C4-2B (cell line): ENCODE measurements around the gene SGCA.

ENCODE experiments used
- H3K27ac ChIP-seq: fragments of 450-650 bp; 2 replicates; pipeline ENCODE4 v1.5.1; 2017
- ZFX ChIP-seq: fragments of 450-650 bp; IDR thresholded peaks from 2 replicates; pipeline ENCODE4 v1.6.1; 2017
- TF ChIP-seq, protein P1 (sequence below): fragments of 450-650 bp; conservative IDR thresholded peaks from 2 replicates; pipeline ENCODE4 v1.5.1; 2017; ENCODE audit warnings: mild to moderate bottlenecking

The SGCA gene

DNA sequence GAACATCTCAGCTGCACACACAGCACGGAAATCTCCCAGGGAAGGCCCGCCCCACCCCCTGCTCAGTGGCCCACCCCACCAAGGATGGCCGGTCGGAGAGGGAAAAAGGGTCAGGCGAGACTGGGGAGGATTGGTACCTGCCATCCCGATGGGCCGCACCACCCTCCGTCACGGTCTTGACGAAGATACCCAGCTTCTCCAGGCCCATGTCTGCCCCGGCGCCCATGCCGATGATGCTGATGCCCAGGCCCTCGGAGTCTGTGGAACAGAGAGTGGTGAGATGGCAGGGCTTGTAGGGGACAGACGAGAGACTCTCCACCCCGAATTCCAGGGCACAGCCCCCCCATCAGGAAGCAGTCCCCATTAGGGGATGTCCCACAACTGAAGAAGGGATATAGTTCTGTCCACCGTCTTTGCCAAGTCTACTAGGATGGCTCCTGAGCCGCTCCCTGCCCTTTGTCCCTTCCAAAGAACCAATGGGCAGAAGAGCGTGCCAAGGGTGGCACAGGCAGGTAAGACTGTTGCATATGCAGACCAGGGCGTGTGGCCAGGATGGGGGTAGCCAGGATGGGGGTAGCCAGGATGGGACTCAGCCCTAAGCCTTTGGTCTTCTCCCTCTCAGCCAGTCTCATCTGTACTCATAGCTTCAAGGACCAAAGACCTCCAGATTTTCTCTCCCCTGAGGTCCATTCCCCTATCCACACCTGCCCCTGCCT, 22.2 kb upstream of the SGCA start:
- no peak overlapping the region for H3K27ac ChIP-seq
- no peak for TF ChIP-seq ZFX
- TF ChIP-seq, protein P1, sequence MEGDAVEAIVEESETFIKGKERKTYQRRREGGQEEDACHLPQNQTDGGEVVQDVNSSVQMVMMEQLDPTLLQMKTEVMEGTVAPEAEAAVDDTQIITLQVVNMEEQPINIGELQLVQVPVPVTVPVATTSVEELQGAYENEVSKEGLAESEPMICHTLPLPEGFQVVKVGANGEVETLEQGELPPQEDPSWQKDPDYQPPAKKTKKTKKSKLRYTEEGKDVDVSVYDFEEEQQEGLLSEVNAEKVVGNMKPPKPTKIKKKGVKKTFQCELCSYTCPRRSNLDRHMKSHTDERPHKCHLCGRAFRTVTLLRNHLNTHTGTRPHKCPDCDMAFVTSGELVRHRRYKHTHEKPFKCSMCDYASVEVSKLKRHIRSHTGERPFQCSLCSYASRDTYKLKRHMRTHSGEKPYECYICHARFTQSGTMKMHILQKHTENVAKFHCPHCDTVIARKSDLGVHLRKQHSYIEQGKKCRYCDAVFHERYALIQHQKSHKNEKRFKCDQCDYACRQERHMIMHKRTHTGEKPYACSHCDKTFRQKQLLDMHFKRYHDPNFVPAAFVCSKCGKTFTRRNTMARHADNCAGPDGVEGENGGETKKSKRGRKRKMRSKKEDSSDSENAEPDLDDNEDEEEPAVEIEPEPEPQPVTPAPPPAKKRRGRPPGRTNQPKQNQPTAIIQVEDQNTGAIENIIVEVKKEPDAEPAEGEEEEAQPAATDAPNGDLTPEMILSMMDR, result no peak

DNA sequence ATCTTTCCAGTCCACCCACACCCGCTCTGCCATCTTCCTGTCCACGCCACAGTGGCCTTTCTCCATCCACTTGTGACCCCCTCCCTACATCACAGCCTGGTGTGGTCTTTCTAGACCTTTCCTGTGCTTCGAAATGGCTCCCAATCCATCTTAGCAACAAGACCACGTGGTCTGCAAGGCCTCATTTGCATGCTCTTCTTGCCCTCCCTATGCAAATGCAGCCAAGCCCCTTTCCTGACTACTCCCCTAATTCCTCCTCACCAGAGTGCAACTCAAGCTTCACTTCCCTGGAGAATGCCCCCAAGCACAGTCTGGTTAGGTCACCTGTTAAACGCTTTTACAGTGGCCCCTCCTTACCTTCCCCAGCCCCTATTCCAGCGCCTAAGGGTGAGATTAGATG, 21.4 kb upstream of the SGCA start:
- no peak for TF ChIP-seq ZFX
- TF ChIP-seq, protein P1, result no peak
- H3K27ac ChIP-seq, result no peak overlapping the region

GRCh38 chr17:50144845-50145531, 20.8 kb upstream of the SGCA start:
- H3K27ac ChIP-seq, result no peak overlapping the region
- TF ChIP-seq, protein P1, result no peak
- no peak for TF ChIP-seq ZFX

DNA sequence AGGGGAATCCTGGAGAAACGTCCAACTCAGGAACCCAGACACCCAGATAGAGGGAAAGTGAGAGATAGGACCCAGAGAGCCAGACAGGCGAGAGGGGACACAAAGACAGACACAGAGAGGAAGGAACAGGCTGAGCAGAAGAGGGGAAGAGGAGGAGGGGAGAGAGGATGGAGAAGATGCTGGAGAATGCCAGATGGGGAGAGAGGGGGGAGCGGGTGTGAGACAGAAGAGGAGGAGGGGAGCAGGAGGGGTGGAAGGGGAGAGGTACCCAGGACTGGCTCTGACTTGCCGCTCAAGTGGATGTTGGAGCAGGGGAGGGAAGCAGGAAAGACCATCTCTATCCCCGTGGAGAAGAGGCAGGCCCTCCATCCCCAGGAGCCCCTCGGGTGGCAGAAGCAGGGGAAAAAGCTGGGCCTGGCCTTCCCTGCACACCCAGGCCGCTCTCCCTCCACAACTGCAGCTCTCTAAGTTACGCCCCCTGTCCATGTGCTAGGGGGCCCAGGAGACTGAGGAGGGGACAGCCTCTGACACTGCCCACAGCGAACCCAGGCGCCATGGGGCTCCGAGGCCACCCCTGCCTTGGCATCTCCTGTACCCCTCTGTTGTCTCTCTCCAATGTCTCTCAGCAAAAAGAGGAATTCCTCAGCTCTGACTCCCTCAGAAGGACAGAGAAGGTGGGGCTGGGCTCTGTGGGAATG, 20.1 kb upstream of the SGCA start:
- H3K27ac ChIP-seq, result no peak overlapping the region
- TF ChIP-seq, protein P1, result no peak
- no peak for TF ChIP-seq ZFX

DNA sequence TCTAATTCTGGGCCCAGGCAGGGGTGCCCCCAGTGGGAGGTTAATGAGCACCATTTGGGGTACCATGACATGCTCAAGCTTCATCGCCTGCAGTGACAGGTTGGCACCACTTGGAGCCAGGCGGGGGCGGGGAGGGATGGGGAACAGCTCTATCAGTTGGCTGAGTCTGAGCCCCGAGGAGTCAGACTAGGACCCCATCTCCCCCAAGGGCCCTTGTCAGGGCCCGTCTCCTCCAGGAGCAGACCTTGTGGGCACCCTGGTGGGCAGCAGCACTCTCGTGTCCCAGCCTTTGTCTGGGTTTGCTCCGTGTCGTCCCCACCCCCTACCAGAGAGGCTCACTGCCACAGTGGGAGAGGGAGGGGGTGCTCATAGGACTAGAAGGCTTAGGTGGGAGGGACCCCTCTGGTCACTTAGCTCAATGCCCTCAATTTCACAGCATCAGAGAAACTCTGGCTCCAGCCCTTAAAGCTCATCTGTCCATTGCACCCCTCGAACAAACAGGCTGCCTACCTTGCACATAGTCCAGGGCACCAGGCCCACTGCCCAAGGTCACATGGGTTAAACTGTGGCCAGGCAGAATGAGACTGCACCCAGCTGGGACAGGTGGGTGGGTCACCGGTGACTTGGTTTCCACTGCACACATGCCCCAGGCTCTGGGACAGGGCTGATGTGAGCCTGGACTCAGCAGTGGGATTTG, 19.4 kb upstream of the SGCA start:
- no peak overlapping the region for H3K27ac ChIP-seq
- TF ChIP-seq ZFX, result no peak
- TF ChIP-seq, protein P1, result no peak; the same call in 1 of the 2 replicates

- no peak for TF ChIP-seq ZFX
- TF ChIP-seq, protein P1, result no peak
- no peak overlapping the region; the same call in 1 of the 2 replicates for H3K27ac ChIP-seq
Observed at GRCh38 chr17:50146927-50147665, 18.7 kb upstream of the SGCA start.
